Tibial nerve (tissue), 4 donors: ENCODE data around the gene ATP2A3. TPM values are rescaled to one million over a fixed set of nuclear protein-coding genes. Genes with fewer than 3 reads are reported as not detected.

Source experiments
- DNase-seq, 2 donors: peaks; one replicate each; pipeline ENCODE4 v3.0.0-alpha.2; 2019; ENCODE audit warnings: low spot score in 2 of 2
- H3K27ac ChIP-seq, 4 donors: fragments of 200-600 bp; sonication (generic) in 3 of 4; one replicate each; pipeline ENCODE4 v1.5.1; 2017 to 2019; ENCODE audit warnings: mild to moderate bottlenecking in 1 of 4
- H3K27me3 ChIP-seq, 2 donors: fragments of 200-600 bp; sonication (generic) in 1 of 2; one replicate each; pipeline versions ENCODE4 v1.5.1 to v1.6.0; 2017 to 2019
- H3K36me3 ChIP-seq, 3 donors: fragments of 200-600 bp; sonication (generic); one replicate each; pipeline ENCODE4 v1.5.1; 2018 to 2019
- H3K4me1 ChIP-seq, 4 donors: fragments of 200-600 bp; sonication (generic) in 3 of 4; one replicate each; pipeline ENCODE4 v1.5.1; 2017 to 2019
- H3K4me3 ChIP-seq, 4 donors: fragments of 200-600 bp; sonication (generic) in 3 of 4; one replicate each; pipeline ENCODE4 v1.5.1; 2017 to 2019; ENCODE audit warnings: mild to moderate bottlenecking in 1 of 4, moderate library complexity in 1 of 4
- H3K9me3 ChIP-seq, 4 donors: fragments of 200-600 bp; sonication (generic) in 3 of 4; one replicate each; pipeline ENCODE4 v1.5.1; 2017 to 2019
- EP300 ChIP-seq, 2 donors: sonication (generic); formaldehyde crosslinking; IDR thresholded peaks; one replicate each; pipeline ENCODE4 v1.6.1; 2017; ENCODE audit warnings: antibody characterized with exemption in 2 of 2, mild to moderate bottlenecking in 1 of 2
- POLR2A ChIP-seq, 2 donors: fragments of 450-650 bp; IDR thresholded peaks; one replicate each; pipeline ENCODE4 v1.6.1; 2017; ENCODE audit warnings: antibody characterized with exemption in 2 of 2, mild to moderate bottlenecking in 2 of 2, moderate library complexity in 2 of 2
- WGBS, 2 donors: methylation state at CpG; one replicate each; pipeline ENCODE4 v1.1.5; 2018; 5-methylcytosine and 5-hydroxymethylcytosine counted together
- total RNA-seq, 4 donors: library from RNA; depleted of rRNA; stranded (reverse); fragments of >200 nt; gene quantifications; one replicate each; pipeline ENCODE4 v1.1.0, GENCODE V29; 2016
- TF ChIP-seq, protein P1 (sequence below), 5 experiments: fragments of 200-600 bp in 3 of 5; fragments of 450-650 bp in 2 of 5; sonication (generic) in 3 of 5; IDR thresholded peaks; one replicate each; pipeline ENCODE4 v1.5.1; 2016 to 2019; ENCODE audit warnings: antibody characterized with exemption in 5 of 5, mild to moderate bottlenecking in 3 of 5, moderate library complexity in 2 of 5

ATP2A3 gene
- total RNA-seq, 4 donors from 2014 or later: 5.9 to 12.9 (median 9.1) TPM

GRCh38 chr17:3911271-3912053 lies 52.8 kb downstream of the ATP2A3 start:
- Histone ChIP-seq H3K27me3 (no peaks in the 10 kb centered on the region), H3K4me1 (peaks cover 0 to 18% (median 8%) of the 10 kb centered on the region in 4 donors), H3K9me3 (no peaks in the 10 kb centered on the region), H3K36me3 (no peaks in the 10 kb centered on the region), H3K27ac (peak overlapping the region in 1 of 4 donors; percentile 36), H3K4me3 (no peak overlapping the region)
- WGBS, 2 donors: 56 to 63% methylated on average over 30 of the region's 30 CpGs
- DNase-seq: no peak
- no peak for TF ChIP-seq POLR2A (IDR thresholded peaks at IDR 0.05)
- TF ChIP-seq, protein P1, sequence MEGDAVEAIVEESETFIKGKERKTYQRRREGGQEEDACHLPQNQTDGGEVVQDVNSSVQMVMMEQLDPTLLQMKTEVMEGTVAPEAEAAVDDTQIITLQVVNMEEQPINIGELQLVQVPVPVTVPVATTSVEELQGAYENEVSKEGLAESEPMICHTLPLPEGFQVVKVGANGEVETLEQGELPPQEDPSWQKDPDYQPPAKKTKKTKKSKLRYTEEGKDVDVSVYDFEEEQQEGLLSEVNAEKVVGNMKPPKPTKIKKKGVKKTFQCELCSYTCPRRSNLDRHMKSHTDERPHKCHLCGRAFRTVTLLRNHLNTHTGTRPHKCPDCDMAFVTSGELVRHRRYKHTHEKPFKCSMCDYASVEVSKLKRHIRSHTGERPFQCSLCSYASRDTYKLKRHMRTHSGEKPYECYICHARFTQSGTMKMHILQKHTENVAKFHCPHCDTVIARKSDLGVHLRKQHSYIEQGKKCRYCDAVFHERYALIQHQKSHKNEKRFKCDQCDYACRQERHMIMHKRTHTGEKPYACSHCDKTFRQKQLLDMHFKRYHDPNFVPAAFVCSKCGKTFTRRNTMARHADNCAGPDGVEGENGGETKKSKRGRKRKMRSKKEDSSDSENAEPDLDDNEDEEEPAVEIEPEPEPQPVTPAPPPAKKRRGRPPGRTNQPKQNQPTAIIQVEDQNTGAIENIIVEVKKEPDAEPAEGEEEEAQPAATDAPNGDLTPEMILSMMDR (IDR thresholded peaks at IDR 0.05): no peak
- TF ChIP-seq EP300 (IDR thresholded peaks at IDR 0.05): no peak

DNA sequence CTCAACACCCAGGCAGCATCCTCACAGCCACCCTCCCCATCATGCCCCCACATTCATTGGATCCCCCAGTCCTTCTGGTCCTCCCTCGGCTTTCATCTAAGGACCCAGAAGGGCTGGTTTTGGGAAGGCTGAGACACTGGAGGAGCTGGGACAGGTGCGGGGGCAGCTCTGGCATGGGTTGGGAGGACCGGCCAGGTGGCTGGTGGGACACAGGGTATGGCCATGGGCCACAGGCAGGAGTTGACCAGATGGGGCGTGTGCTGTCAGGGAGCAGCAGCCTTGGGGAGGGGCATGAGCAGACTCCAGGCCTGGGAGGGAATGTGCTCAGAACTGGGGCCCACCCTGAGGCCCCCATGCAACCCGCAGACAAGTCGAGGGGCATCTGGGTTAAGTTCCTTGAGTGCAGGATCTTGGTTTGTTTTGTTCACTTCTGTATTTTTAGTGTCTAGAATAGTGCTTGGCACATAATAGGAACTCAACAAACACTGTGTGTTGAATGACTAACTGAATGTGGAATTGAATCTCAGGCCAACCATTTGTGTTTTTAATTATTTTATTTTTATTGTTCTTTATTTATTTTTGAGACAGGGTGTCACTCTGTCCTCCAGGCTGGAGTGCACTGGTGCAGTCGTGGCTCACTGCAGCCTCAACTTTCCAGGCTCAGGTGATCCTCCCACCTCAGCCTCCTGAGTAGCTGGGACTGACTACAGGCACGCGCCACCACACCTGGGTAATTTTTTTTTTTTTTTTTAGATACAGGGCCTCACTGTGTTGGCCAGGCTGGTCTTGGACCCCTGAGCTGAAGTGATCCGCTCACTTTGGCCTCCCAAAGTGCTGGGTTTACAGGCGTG lies 53.6 kb downstream of the ATP2A3 start:
- Histone ChIP-seq H3K36me3 (no peaks in the 10 kb centered on the region), H3K9me3 (no peaks in the 10 kb centered on the region)
- WGBS, 2 donors: 84 to 86% methylated on average over 11 of the region's 11 CpGs

DNA sequence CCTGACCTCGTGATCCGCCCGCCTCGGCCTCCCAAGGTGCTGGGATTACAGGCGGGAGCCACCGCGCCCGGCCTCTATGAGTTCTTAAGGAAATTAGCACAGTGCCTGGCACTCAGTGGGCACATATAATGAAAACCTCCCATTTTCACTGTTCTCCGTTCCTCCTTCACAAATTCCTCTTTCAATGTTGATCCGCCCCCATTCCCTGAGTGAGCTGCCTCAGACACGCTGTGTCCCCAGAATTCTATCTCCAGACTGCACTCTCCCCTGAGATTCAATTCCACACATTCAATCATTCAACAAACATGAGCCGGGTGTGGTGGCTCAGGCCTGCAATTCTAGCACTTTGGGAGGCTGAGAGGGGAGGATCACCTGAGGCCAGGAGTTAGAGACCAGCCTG lies 55.0 kb downstream of the ATP2A3 start:
- no peak for DNase-seq
- TF ChIP-seq POLR2A (IDR thresholded peaks at IDR 0.05) (no peak), EP300 (IDR thresholded peaks at IDR 0.05) (no peak)
- TF ChIP-seq, protein P1 (IDR thresholded peaks at IDR 0.05): no peak
- no peaks in the 10 kb centered on the region for H3K9me3 ChIP-seq
- no peaks in the 10 kb centered on the region for H3K27me3 ChIP-seq
- peaks cover 0 to 9% (median 3%) of the 10 kb centered on the region in 4 donors for H3K4me1 ChIP-seq
- H3K27ac ChIP-seq: no peak overlapping the region
- 82 to 83% methylated on average over 12 of the region's 12 CpGs for WGBS, 2 donors
- H3K36me3 ChIP-seq: no peaks in the 10 kb centered on the region
- no peak overlapping the region for H3K4me3 ChIP-seq

More for the DNA sequence above, 53.6 kb downstream of the ATP2A3 start:
- H3K27ac ChIP-seq: peak overlapping the region in 1 of 4 donors; percentile 36
- no peak for DNase-seq
- H3K27me3 ChIP-seq: no peaks in the 10 kb centered on the region
- peaks cover 0 to 10% (median 5%) of the 10 kb centered on the region in 4 donors for H3K4me1 ChIP-seq
- no peak overlapping the region for H3K4me3 ChIP-seq
- TF ChIP-seq, protein P1 (IDR thresholded peaks at IDR 0.05): no peak
- TF ChIP-seq POLR2A (IDR thresholded peaks at IDR 0.05) (no peak), EP300 (IDR thresholded peaks at IDR 0.05) (no peak)

- H3K4me3 ChIP-seq: no peak overlapping the region
- no peaks in the 10 kb centered on the region for H3K4me1 ChIP-seq
- TF ChIP-seq, protein P1 (IDR thresholded peaks at IDR 0.05): no peak
- TF ChIP-seq POLR2A (IDR thresholded peaks at IDR 0.05) (no peak), EP300 (IDR thresholded peaks at IDR 0.05) (no peak)
- no peaks in the 10 kb centered on the region for H3K36me3 ChIP-seq
- DNase-seq: no peak
- no peaks in the 10 kb centered on the region for H3K9me3 ChIP-seq
- H3K27me3 ChIP-seq: no peaks in the 10 kb centered on the region
- WGBS, 2 donors: 69% methylated on average over 11 of the region's 11 CpGs
- no peak overlapping the region for H3K27ac ChIP-seq
These were observed 56.6 kb downstream of the ATP2A3 start for GRCh38 chr17:3907483-3908216.
